HEK293 (cell line): Measurements from ENCODE around the gene XPO5.

ENCODE experiments used
- CTCF ChIA-PET: fragments of 350-600 bp; formaldehyde crosslinking; extraction: SDS; loops from one replicate; lab custom pipeline; 2021; ENCODE audit warnings: antibody characterized with exemption; lab: Yijun Ruan, JAX
- POLR2A ChIA-PET: fragments of 300-600 bp; formaldehyde crosslinking; extraction: SDS; loops from one replicate; lab custom pipeline; 2020; ENCODE audit warnings: antibody characterized with exemption, inconsistent platforms; lab: Yijun Ruan, JAX
- H3K27ac ChIP-seq: fragments of 200-500 bp; sonication (Bioruptor generic); 2 replicates; pipeline ENCODE4 v1.5.1; 2014; ENCODE audit warnings: low read depth, low read length, control low read depth, inconsistent platforms; ENCODE audit errors: extremely low read depth
- H3K36me3 ChIP-seq, 2 experiments: fragments of 200-500 bp in 1 of 2; sonication (Bioruptor generic) in 1 of 2; 1 replicate in 1 of 2; 2 replicates in 1 of 2; pipeline ENCODE4 v1.5.1; 2014 to 2017; ENCODE audit warnings: inconsistent platforms in 2 of 2, low read length in 2 of 2; ENCODE audit not compliant: control insufficient read depth in 2 of 2, insufficient read depth in 1 of 2
- H3K4me1 ChIP-seq: fragments of 200-500 bp; sonication (Bioruptor generic); 2 replicates; pipeline ENCODE4 v1.5.1; 2014; ENCODE audit warnings: mild to moderate bottlenecking, low read length, inconsistent platforms; ENCODE audit not compliant: control insufficient read depth, insufficient read depth
- H3K4me3 ChIP-seq: 2 replicates; pipeline ENCODE4 v1.5.1; 2011; ENCODE audit warnings: low read depth, mild to moderate bottlenecking, control low read depth, low read length, moderate library complexity
- H3K9me3 ChIP-seq: fragments of 200-500 bp; sonication (Bioruptor generic); 2 replicates; pipeline ENCODE4 v1.5.1; 2014; ENCODE audit warnings: low read depth, low read length, inconsistent platforms; ENCODE audit not compliant: control insufficient read depth, insufficient read depth
- CTCF ChIP-seq: fragments of 450-650 bp; formaldehyde crosslinking; IDR thresholded peaks from 2 replicates; pipeline ENCODE4 v1.5.1; 2016; ENCODE audit warnings: missing biosample characterization, missing genetic modification characterization
- GFI1B ChIP-seq: fragments of 450-650 bp; formaldehyde crosslinking; IDR thresholded peaks from 2 replicates; pipeline ENCODE4 v1.5.1; 2016; ENCODE audit warnings: missing biosample characterization, missing genetic modification characterization
- KLF9 ChIP-seq: fragments of 450-650 bp; formaldehyde crosslinking; IDR thresholded peaks from 2 replicates; pipeline ENCODE4 v1.5.1; 2016; ENCODE audit warnings: missing biosample characterization, missing genetic modification characterization, low read depth
- MYNN ChIP-seq: fragments of 450-650 bp; formaldehyde crosslinking; IDR thresholded peaks from 2 replicates; pipeline ENCODE4 v1.5.1; 2016; ENCODE audit warnings: missing biosample characterization, missing genetic modification characterization, borderline replicate concordance
- PRDM1 ChIP-seq: fragments of 450-650 bp; formaldehyde crosslinking; IDR thresholded peaks from 2 replicates; pipeline ENCODE4; 2016; ENCODE audit warnings: missing biosample characterization, missing genetic modification characterization
- PRDM10 ChIP-seq: fragments of 450-650 bp; formaldehyde crosslinking; IDR thresholded peaks from 2 replicates; pipeline ENCODE4 v1.5.1; 2016; ENCODE audit warnings: missing biosample characterization, missing genetic modification characterization
- ZBTB17 ChIP-seq: fragments of 450-650 bp; formaldehyde crosslinking; IDR thresholded peaks from 2 replicates; pipeline ENCODE4 v1.5.1; 2016; ENCODE audit warnings: missing biosample characterization, missing genetic modification characterization
- ZNF157 ChIP-seq: fragments of 450-650 bp; formaldehyde crosslinking; IDR thresholded peaks from 2 replicates; pipeline ENCODE4 v1.5.1; 2016; ENCODE audit warnings: missing biosample characterization, missing genetic modification characterization
- ZNF174 ChIP-seq: fragments of 450-650 bp; formaldehyde crosslinking; IDR thresholded peaks from 2 replicates; pipeline ENCODE4 v1.5.0; 2017; ENCODE audit warnings: missing biosample characterization, mild to moderate bottlenecking, missing genetic modification characterization
- ZNF184 ChIP-seq: fragments of 450-650 bp; IDR thresholded peaks from 2 replicates; pipeline ENCODE4 v1.5.1; 2018; ENCODE audit warnings: missing biosample characterization, mild to moderate bottlenecking, missing genetic modification characterization
- ZNF24 ChIP-seq: fragments of 450-650 bp; formaldehyde crosslinking; IDR thresholded peaks from 2 replicates; pipeline ENCODE4 v1.5.1; 2016; ENCODE audit warnings: missing biosample characterization, missing genetic modification characterization
- ZNF248 ChIP-seq: fragments of 450-650 bp; formaldehyde crosslinking; IDR thresholded peaks from 2 replicates; pipeline ENCODE4 v1.5.1; 2017; ENCODE audit warnings: missing biosample characterization, missing genetic modification characterization
- ZNF324 ChIP-seq: fragments of 450-650 bp; formaldehyde crosslinking; IDR thresholded peaks from 2 replicates; pipeline ENCODE4 v1.5.1; 2016; ENCODE audit warnings: missing biosample characterization, missing genetic modification characterization
- ZNF423 ChIP-seq: fragments of 450-650 bp; formaldehyde crosslinking; IDR thresholded peaks from 2 replicates; pipeline ENCODE4 v1.5.1; 2016; ENCODE audit warnings: missing biosample characterization, missing genetic modification characterization
- ZNF433 ChIP-seq: fragments of 450-650 bp; formaldehyde crosslinking; IDR thresholded peaks from 2 replicates; pipeline ENCODE4 v1.5.1; 2016; ENCODE audit warnings: missing biosample characterization, missing genetic modification characterization, low read depth
- ZNF513 ChIP-seq: fragments of 450-650 bp; IDR thresholded peaks from 2 replicates; pipeline ENCODE4 v1.5.1; 2018; ENCODE audit warnings: missing biosample characterization, missing genetic modification characterization
- ZNF530 ChIP-seq: fragments of 450-650 bp; formaldehyde crosslinking; IDR thresholded peaks from 2 replicates; pipeline ENCODE4 v1.5.1; 2016; ENCODE audit warnings: low read depth, missing biosample characterization, missing genetic modification characterization
- ZNF639 ChIP-seq: fragments of 450-650 bp; formaldehyde crosslinking; IDR thresholded peaks from 2 replicates; pipeline ENCODE4 v1.5.1; 2016; ENCODE audit warnings: missing biosample characterization, missing genetic modification characterization
- ZNF660 ChIP-seq: fragments of 450-650 bp; IDR thresholded peaks from 2 replicates; pipeline ENCODE4 v1.5.1; 2018; ENCODE audit warnings: missing biosample characterization, mild to moderate bottlenecking, missing genetic modification characterization
- ZNF701 ChIP-seq: fragments of 450-650 bp; formaldehyde crosslinking; IDR thresholded peaks from 2 replicates; pipeline ENCODE4 v1.5.1; 2016; ENCODE audit warnings: missing biosample characterization, missing genetic modification characterization
- ZNF777 ChIP-seq: fragments of 450-650 bp; formaldehyde crosslinking; IDR thresholded peaks from 2 replicates; pipeline ENCODE4 v1.5.1; 2017; ENCODE audit warnings: missing biosample characterization, missing genetic modification characterization, borderline replicate concordance

XPO5 gene

GRCh38 chr6:43509142-43509983, 66.5 kb downstream of the XPO5 start (continued):
- TF ChIP-seq ZNF513 (tag by site-specific recombination) (no peak), ZNF324 (tag by site-specific recombination) (no peak)

- Histone ChIP-seq H3K9me3 (no peaks in the 10 kb centered on the region), H3K4me1 (no peaks in the 10 kb centered on the region), H3K4me3 (no peak overlapping the region), H3K27ac (no peak overlapping the region), H3K36me3 (peaks cover 6 to 53% of the 10 kb centered on the region in 2 experiments)
- ChIA-PET CTCF (interaction anchor here (0.6 to 8.5 kb wide), 18 partner anchors 8 to 512 kb away, joined by 3 to 142 read pairs (median 4); partner anchors contain the start of genes ABCC10, DLK2, DNPH1 and ZNF318), POLR2A (interaction anchor here (1.0 to 3.3 kb wide), 5 partner anchors 8 to 71 kb away, joined by 3 to 14 read pairs (median 4); partner anchors contain the start of genes POLR1C, TJAP1 and YIPF3)
- TF ChIP-seq ZNF24: no peak
- peak; percentile 62 for TF ChIP-seq PRDM1 (tag by site-specific recombination)
- no peak for TF ChIP-seq ZNF248 (tag by site-specific recombination)
- TF ChIP-seq PRDM10 (tag by site-specific recombination): peak; percentile 45
- peak; percentile 71 for TF ChIP-seq KLF9 (tag by site-specific recombination)
- TF ChIP-seq CTCF (tag by site-specific recombination): 0 out of 2 replicates have a peak, but pooled peaks have one; percentile 13
Measured at GRCh38 chr6:43508481-43509141, 67.2 kb downstream of the XPO5 start.

GRCh38 chr6:43506667-43507471, 69.0 kb downstream of the XPO5 start:
- H3K36me3 ChIP-seq: peaks cover 3 to 53% of the 10 kb centered on the region in 2 experiments; a peak in 2 of 3 replicates
- ChIA-PET POLR2A (interaction anchor here (0.6 to 3.3 kb wide), 12 partner anchors 10 to 325 kb away, joined by 3 to 14 read pairs (median 3); partner anchors contain the start of genes ABCC10, CUL9, DLK2 and POLR1C), CTCF (interaction anchor here (0.6 to 8.5 kb wide), 54 partner anchors 9 to 766 kb away, joined by 3 to 142 read pairs (median 5); partner anchors contain the start of genes ABCC10, DLK2, DNPH1 and POLH)
- no peaks in the 10 kb centered on the region for H3K9me3 ChIP-seq
- no peak overlapping the region for H3K4me3 ChIP-seq
- H3K4me1 ChIP-seq: no peaks in the 10 kb centered on the region
- no peak overlapping the region for H3K27ac ChIP-seq
- peak; percentile 82; the same call in 1 of the 2 replicates for TF ChIP-seq ZNF660 (tag by site-specific recombination)
- TF ChIP-seq ZNF639 (tag by site-specific recombination): no peak
- TF ChIP-seq ZNF174 (tag by site-specific recombination): no peak
- no peak for TF ChIP-seq ZNF157 (tag by site-specific recombination)
- no peak for TF ChIP-seq ZNF433 (tag by site-specific recombination)
- TF ChIP-seq ZNF184: 0 out of 2 replicates have a peak, but pooled peaks have one; percentile 26
- no peak for TF ChIP-seq MYNN (tag by site-specific recombination)
- peak; percentile 66; the same call in 1 of the 2 replicates for TF ChIP-seq ZBTB17 (tag by site-specific recombination)
- no peak for TF ChIP-seq ZNF777
- TF ChIP-seq ZNF701 (tag by site-specific recombination): no peak
- no peak for TF ChIP-seq KLF9 (tag by site-specific recombination)
- no peak for TF ChIP-seq ZNF423 (tag by site-specific recombination)
- no peak for TF ChIP-seq ZNF530 (tag by site-specific recombination)
- TF ChIP-seq GFI1B: no peak
